ENCODE data around the gene SCAPER. TPM values are rescaled to one million over a fixed set of nuclear protein-coding genes. Genes with fewer than 3 reads are reported as not detected.
A peak's percentile ranks its signal among the peaks of the same experiment; 100 is the strongest.

SCAPER gene
- total and polyA plus RNA-seq, 11 donors = 6.7 to 53.9 (median 38.3) TPM

GRCh38 chr15:76340803-76341365, 564.3 kb downstream of the SCAPER start:
- no peak for DNase-seq
- intact Hi-C loops (cut with DNase I) = loop anchor here in 1 of 10 donors (10.0 kb wide), 1 partner anchor 524 kb away; no protein-coding TSS in a partner anchor
- ATAC-seq = peak; percentile 31 to 47 (median 42)
- Histone ChIP-seq H3K27ac (no peak overlapping the region), H3K9me3 (no peaks in the 10 kb centered on the region), H3K4me3 (peak overlapping the region; percentile 2 to 61 (median 36)), H3K27me3 (peaks cover 98 to 100% (median 100%) of the 10 kb centered on the region in 9 donors), H3K4me1 (peaks cover 6 to 78% (median 53%) of the 10 kb centered on the region in 12 donors), H3K36me3 (no peaks in the 10 kb centered on the region)
- 0 to 5% (median 3%) methylated on average over 5 to 35 of the region's 35 CpGs for WGBS, 4 donors
- TF ChIP-seq CTCF (IDR thresholded peaks at IDR 0.05) (peak in 3 of 12 donors; percentile 15 to 31 (median 22)), POLR2A (IDR thresholded peaks at IDR 0.05) (no peak)

- TF ChIP-seq CTCF (IDR thresholded peaks at IDR 0.05) (no peak), POLR2A (IDR thresholded peaks at IDR 0.05) (no peak)
- H3K36me3 ChIP-seq = no peaks in the 10 kb centered on the region
- intact Hi-C loops (cut with DNase I) = loop anchor here in 1 of 10 donors (10.0 kb wide), 1 partner anchor 525 kb away; no protein-coding TSS in a partner anchor
- no peaks in the 10 kb centered on the region for H3K9me3 ChIP-seq
- DNase-seq (no peak), ATAC-seq (peak in 2 of 4 donors; percentile 3 to 33)
- peak overlapping the region; percentile 2 to 61 (median 36) for H3K4me3 ChIP-seq
- WGBS, 4 donors = 1 to 3% (median 2%) methylated on average over 31 to 53 of the region's 53 CpGs
- H3K27me3 ChIP-seq = peaks cover 98 to 100% (median 100%) of the 10 kb centered on the region in 9 donors
- peaks cover 6 to 80% (median 53%) of the 10 kb centered on the region in 12 donors for H3K4me1 ChIP-seq
- peak overlapping the region in 1 of 12 donors; percentile 32 for H3K27ac ChIP-seq
Measured at GRCh38 chr15:76340198-76340802, 564.8 kb downstream of the SCAPER start.

GRCh38 chr15:76339305-76340197, 565.6 kb downstream of the SCAPER start:
- intact Hi-C loops (cut with DNase I) = loop anchor here in 2 of 10 donors (10.0 kb wide), 2 partner anchors 105 to 525 kb away; no protein-coding TSS in a partner anchor
- no peaks in the 10 kb centered on the region for H3K36me3 ChIP-seq
- H3K4me1 ChIP-seq = peaks cover 6 to 87% (median 55%) of the 10 kb centered on the region in 12 donors
- peaks cover 97 to 100% (median 100%) of the 10 kb centered on the region in 9 donors for H3K27me3 ChIP-seq
- H3K4me3 ChIP-seq = peak overlapping the region; percentile 2 to 61 (median 36)
- DNase-seq (no peak), ATAC-seq (no peak)
- TF ChIP-seq POLR2A (IDR thresholded peaks at IDR 0.05) (no peak), CTCF (IDR thresholded peaks at IDR 0.05) (no peak)
- H3K27ac ChIP-seq = peak overlapping the region in 1 of 12 donors; percentile 32
- no peaks in the 10 kb centered on the region for H3K9me3 ChIP-seq
- 10 to 20% (median 13%) methylated on average over 33 to 48 of the region's 48 CpGs for WGBS, 4 donors
